ENCODE data around the gene PDE4D. TPM values are rescaled to one million over a fixed set of nuclear protein-coding genes. Genes with fewer than 3 reads are reported as not detected.

The PDE4D gene
- total RNA-seq, 1 experiment from 2014 or later, result 11.6 TPM

DNA sequence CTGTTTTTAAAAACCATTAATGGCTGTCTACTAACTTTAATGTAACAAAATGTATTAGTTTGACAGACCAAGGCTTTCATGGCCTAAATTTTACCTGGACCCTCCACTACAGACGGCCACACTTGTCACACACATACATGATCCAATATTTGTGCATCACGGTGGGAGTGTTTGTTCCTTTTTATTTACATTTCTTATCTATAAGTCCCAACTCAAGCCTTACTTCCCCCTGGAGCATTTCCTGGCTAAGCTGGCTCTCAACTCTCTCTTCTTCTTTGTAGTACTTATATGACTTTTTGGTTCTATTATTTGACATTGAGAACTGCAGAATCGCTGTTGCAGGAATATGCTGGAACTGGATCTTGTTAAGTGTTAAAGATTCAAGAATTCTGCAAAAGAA is 776.2 kb downstream of the PDE4D start:
- CTCF ChIA-PET, result no interaction called here
- no peaks in the 10 kb centered on the region for H3K9me3 Mint-ChIP-seq (ENCODE audit: low read depth, unreplicated experiment)
- intact Hi-C loops (cut with micrococcal nuclease; ENCODE audit: unreplicated experiment), result no loop called here
- no peak overlapping the region for H3K27ac Mint-ChIP-seq (ENCODE audit: unreplicated experiment)
- no TSS peak for BruUV-seq (replicated peaks)
- no peaks in the 10 kb centered on the region for H3K27me3 Mint-ChIP-seq (ENCODE audit: unreplicated experiment)
- H3K36me3 Mint-ChIP-seq (ENCODE audit: insufficient read depth, unreplicated experiment), result no peaks in the 10 kb centered on the region
- DNase-seq, result no peak
- TF ChIP-seq, protein P1, sequence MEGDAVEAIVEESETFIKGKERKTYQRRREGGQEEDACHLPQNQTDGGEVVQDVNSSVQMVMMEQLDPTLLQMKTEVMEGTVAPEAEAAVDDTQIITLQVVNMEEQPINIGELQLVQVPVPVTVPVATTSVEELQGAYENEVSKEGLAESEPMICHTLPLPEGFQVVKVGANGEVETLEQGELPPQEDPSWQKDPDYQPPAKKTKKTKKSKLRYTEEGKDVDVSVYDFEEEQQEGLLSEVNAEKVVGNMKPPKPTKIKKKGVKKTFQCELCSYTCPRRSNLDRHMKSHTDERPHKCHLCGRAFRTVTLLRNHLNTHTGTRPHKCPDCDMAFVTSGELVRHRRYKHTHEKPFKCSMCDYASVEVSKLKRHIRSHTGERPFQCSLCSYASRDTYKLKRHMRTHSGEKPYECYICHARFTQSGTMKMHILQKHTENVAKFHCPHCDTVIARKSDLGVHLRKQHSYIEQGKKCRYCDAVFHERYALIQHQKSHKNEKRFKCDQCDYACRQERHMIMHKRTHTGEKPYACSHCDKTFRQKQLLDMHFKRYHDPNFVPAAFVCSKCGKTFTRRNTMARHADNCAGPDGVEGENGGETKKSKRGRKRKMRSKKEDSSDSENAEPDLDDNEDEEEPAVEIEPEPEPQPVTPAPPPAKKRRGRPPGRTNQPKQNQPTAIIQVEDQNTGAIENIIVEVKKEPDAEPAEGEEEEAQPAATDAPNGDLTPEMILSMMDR (IDR thresholded peaks at IDR 0.05; ENCODE audit: unreplicated experiment), result no peak
- no peak overlapping the region for H3K4me3 Mint-ChIP-seq (ENCODE audit: low read depth, unreplicated experiment)
- H3K4me1 Mint-ChIP-seq (ENCODE audit: low read depth, unreplicated experiment), result peaks cover 9% of the 10 kb centered on the region

DNA sequence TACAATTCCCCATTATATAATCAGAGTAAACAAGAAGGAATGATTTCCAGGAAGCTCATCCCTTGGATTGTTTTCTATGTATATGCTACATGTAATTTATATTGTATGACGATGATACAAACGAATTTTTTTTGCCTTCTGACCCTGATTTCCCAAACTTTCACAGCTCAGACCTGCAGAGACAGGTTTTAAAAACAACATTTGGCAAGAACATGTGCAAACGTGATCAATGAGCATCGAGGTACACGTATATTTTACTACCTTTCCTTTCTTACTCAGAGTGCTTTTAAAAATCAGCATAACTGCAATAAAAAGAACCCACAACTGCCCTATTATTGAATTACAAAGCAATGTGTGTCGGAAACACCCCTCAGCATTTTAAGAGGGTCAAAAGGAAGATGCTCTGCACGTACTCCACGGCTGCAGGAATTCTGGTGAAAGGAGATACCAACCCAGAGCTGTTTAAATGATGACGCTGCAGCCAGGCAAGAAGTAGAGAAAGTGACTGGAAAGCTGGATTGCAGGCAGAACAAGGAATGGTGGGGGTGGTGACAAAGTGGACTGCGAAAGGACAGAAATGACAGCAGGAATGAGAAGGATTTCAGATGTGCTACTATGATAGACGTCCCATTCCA is 777.2 kb downstream of the PDE4D start:
- H3K27me3 Mint-ChIP-seq (ENCODE audit: unreplicated experiment), result no peaks in the 10 kb centered on the region
- no peak overlapping the region for H3K27ac Mint-ChIP-seq (ENCODE audit: unreplicated experiment)
- H3K4me1 Mint-ChIP-seq (ENCODE audit: low read depth, unreplicated experiment), result peaks cover 9% of the 10 kb centered on the region
- TF ChIP-seq, protein P1 (IDR thresholded peaks at IDR 0.05; ENCODE audit: unreplicated experiment), result no peak
- intact Hi-C loops (cut with micrococcal nuclease; ENCODE audit: unreplicated experiment), result no loop called here
- no peaks in the 10 kb centered on the region for H3K9me3 Mint-ChIP-seq (ENCODE audit: low read depth, unreplicated experiment)
- DNase-seq, result no peak
- CTCF ChIA-PET, result no interaction called here
- no TSS peak for BruUV-seq (replicated peaks)
- no peak overlapping the region for H3K4me3 Mint-ChIP-seq (ENCODE audit: low read depth, unreplicated experiment)
- no peaks in the 10 kb centered on the region for H3K36me3 Mint-ChIP-seq (ENCODE audit: insufficient read depth, unreplicated experiment)

DNA sequence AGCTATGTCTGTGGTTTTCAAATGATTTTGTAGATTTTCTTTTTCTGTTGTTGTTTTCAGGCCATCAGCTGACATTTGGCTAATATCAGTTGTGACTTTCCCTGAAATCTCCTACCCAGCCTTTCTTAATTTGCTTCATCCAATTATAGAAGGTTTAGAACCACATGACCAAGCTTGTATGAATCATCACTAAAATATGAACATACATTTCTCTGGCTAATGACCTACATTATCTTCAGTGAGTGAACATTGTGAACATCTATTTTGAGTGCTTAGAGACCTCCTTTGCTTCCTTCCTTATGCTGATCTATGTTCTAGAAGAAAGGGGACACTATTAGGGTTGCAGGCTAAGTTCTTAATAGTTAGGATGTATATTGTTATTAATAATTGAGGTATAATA is 778.2 kb downstream of the PDE4D start:
- CTCF ChIA-PET, result no interaction called here
- TF ChIP-seq, protein P1 (IDR thresholded peaks at IDR 0.05; ENCODE audit: unreplicated experiment), result no peak
- Mint-ChIP-seq H3K4me1 (ENCODE audit: low read depth, unreplicated experiment) (peaks cover 9% of the 10 kb centered on the region), H3K27ac (ENCODE audit: unreplicated experiment) (no peak overlapping the region), H3K27me3 (ENCODE audit: unreplicated experiment) (no peaks in the 10 kb centered on the region), H3K36me3 (ENCODE audit: insufficient read depth, unreplicated experiment) (no peaks in the 10 kb centered on the region), H3K9me3 (ENCODE audit: low read depth, unreplicated experiment) (no peaks in the 10 kb centered on the region), H3K4me3 (ENCODE audit: low read depth, unreplicated experiment) (no peak overlapping the region)
- BruUV-seq (replicated peaks), result no TSS peak
- no peak for DNase-seq
- intact Hi-C loops (cut with micrococcal nuclease; ENCODE audit: unreplicated experiment), result no loop called here

DNA sequence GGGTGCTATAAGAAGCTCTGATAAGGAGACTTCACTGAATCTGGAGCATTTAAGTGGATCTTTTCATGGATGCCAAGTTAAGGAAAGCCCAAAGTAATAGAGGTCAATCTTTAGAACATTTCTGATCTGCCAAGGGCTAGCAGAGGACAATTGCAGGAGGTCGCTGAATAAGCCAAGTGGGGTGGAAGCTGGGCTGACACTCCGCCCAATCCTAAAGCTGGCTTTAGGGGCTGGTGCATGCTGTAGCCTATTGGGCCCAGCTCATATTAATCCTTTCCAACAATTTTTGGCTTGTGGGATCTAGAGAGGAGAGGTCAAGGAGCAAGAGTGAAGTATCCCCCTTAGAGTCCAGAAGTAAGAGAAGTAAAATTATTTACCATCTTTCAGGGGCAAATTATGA is 784.1 kb downstream of the PDE4D start:
- intact Hi-C loops (cut with micrococcal nuclease; ENCODE audit: unreplicated experiment), result no loop called here
- DNase-seq, result no peak
- no peaks in the 10 kb centered on the region for H3K27me3 Mint-ChIP-seq (ENCODE audit: unreplicated experiment)
- TF ChIP-seq, protein P1 (IDR thresholded peaks at IDR 0.05; ENCODE audit: unreplicated experiment), result no peak
- H3K4me1 Mint-ChIP-seq (ENCODE audit: low read depth, unreplicated experiment), result peaks cover 12% of the 10 kb centered on the region
- CTCF ChIA-PET, result no interaction called here
- H3K4me3 Mint-ChIP-seq (ENCODE audit: low read depth, unreplicated experiment), result no peak overlapping the region
- H3K27ac Mint-ChIP-seq (ENCODE audit: unreplicated experiment), result no peak overlapping the region
- no TSS peak for BruUV-seq (replicated peaks)
- no peaks in the 10 kb centered on the region for H3K36me3 Mint-ChIP-seq (ENCODE audit: insufficient read depth, unreplicated experiment)
- H3K9me3 Mint-ChIP-seq (ENCODE audit: low read depth, unreplicated experiment), result no peaks in the 10 kb centered on the region

Measured in Calu3 (cell line).